Mucosa of rectum (tissue), 2 donors: Measurements from ENCODE around the gene NPHS1.
A peak's percentile ranks its signal among the peaks of the same experiment; 100 is the strongest.
"Not testable (repeated sequence)": the region's sequence is repeated elsewhere in the genome, so short reads cannot be mapped to it uniquely, and the experiment has no call there.

Experiments used
- H3K27ac ChIP-seq, 2 donors: one replicate each; pipeline ENCODE4 v1.7.0; 2013; ENCODE audit warnings: inconsistent platforms in 2 of 2, low read depth in 2 of 2, low read length in 2 of 2
- H3K27me3 ChIP-seq, 2 donors: one replicate each; pipeline ENCODE4 v1.7.0; 2013; ENCODE audit warnings: low read length in 2 of 2; ENCODE audit not compliant: control insufficient read depth in 2 of 2, insufficient read depth in 2 of 2
- H3K36me3 ChIP-seq, 2 donors: one replicate each; pipeline ENCODE4 v1.7.0; 2013; ENCODE audit warnings: low read length in 2 of 2; ENCODE audit not compliant: control insufficient read depth in 2 of 2, insufficient read depth in 2 of 2
- H3K4me1 ChIP-seq, 2 donors: one replicate each; pipeline ENCODE4 v1.7.0; 2013; ENCODE audit warnings: low read length in 2 of 2, mild to moderate bottlenecking in 1 of 2; ENCODE audit not compliant: control insufficient read depth in 2 of 2, insufficient read depth in 2 of 2
- H3K4me3 ChIP-seq, 2 donors: one replicate each; pipeline ENCODE4 v1.7.0; 2013; ENCODE audit warnings: low read length in 2 of 2
- H3K9ac ChIP-seq, 2 donors: one replicate each; pipeline ENCODE4 v1.7.0; 2013; ENCODE audit warnings: low read length in 2 of 2, low read depth in 1 of 2, mild to moderate bottlenecking in 1 of 2
- H3K9me3 ChIP-seq, 2 donors: one replicate each; pipeline ENCODE4 v1.7.0; 2013; ENCODE audit warnings: low read length in 2 of 2; ENCODE audit not compliant: control insufficient read depth in 2 of 2
- donor health status: healthy.
- donor health status: Normal muscosa, but diverticular disease.

The NPHS1 gene

DNA sequence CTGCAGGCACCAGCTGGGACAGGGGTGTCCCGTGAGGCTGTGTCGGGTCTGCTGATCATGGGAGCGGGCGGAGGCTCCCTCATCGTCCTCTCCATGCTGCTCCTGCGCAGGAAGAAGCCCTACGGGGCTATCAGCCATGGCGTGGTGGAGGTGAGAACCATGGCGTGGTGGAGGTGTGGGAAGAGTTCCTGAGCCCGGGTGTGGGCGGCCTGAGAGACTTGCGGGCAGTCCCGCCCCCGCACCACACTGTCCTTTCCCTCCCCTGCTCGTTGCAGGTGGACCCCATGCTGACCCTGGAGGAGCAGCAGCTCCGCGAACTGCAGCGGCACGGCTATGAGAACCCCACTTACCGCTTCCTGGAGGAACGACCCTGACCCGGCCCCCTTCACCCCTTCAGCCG, 26.8 kb upstream of the NPHS1 start:
- H3K27me3 ChIP-seq: peaks cover 7 to 9% of the 10 kb centered on the region in 2 donors
- no peak overlapping the region for H3K9ac ChIP-seq
- H3K4me3 ChIP-seq: no peak overlapping the region
- H3K27ac ChIP-seq: no peak overlapping the region
- no peaks in the 10 kb centered on the region for H3K9me3 ChIP-seq
- H3K36me3 ChIP-seq: no peaks in the 10 kb centered on the region
- H3K4me1 ChIP-seq: peaks cover 0 to 2% of the 10 kb centered on the region in 2 donors

DNA sequence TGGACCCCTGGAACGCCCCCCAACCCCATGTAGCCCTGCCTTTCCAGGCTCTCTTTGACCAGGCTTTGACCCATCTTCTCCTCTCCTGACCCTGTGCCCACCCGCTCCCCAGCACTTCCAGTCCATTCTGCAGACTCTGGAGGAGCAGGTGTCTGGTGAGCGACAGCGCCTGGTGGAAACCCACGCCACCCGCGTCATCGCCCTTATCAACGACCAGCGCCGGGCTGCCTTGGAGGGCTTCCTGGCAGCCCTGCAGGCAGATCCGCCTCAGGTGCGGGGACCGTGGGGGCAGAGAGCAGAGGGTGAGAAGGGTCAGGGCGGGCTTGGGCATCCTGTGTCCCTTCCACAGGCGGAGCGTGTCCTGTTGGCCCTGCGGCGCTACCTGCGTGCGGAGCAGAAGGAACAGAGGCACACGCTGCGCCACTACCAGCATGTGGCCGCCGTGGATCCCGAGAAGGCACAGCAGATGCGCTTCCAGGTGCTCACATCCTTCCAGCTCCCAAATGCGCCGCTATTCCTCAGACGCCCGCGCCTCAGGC, 22.2 kb upstream of the NPHS1 start:
- H3K36me3 ChIP-seq: no peaks in the 10 kb centered on the region
- H3K4me1 ChIP-seq: peaks cover 0 to 5% of the 10 kb centered on the region in 2 donors
- H3K27ac ChIP-seq: no peak overlapping the region
- H3K9me3 ChIP-seq: no peaks in the 10 kb centered on the region
- H3K27me3 ChIP-seq: peaks cover 7 to 17% of the 10 kb centered on the region in 2 donors
- H3K4me3 ChIP-seq: no peak overlapping the region
- H3K9ac ChIP-seq: no peak overlapping the region

DNA sequence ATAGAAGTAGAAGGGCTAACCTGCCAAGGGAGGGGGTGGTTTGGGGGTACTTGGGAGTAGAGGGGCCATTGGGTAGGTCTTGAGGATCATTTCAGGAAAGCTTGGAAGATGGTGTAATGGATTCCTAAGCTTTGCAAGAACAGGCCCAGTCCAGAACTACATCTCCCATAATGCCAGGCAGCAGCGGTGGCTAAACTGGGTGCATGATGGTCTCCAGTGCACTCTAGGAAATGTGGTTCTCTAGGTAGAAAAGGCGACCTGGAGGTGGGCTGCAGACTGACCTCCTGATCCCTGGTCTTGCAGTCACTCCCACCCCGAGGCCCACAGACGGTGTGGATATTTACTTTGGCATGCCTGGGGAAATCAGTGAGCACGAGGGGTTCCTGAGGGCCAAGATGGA, 19.9 kb upstream of the NPHS1 start:
- Histone ChIP-seq H3K9me3 (no peaks in the 10 kb centered on the region), H3K4me1 (peaks cover 4 to 13% of the 10 kb centered on the region in 2 donors), H3K9ac (no peak overlapping the region), H3K4me3 (no peak overlapping the region), H3K36me3 (no peaks in the 10 kb centered on the region), H3K27ac (no peak overlapping the region), H3K27me3 (peaks cover 5 to 13% of the 10 kb centered on the region in 2 donors)

DNA sequence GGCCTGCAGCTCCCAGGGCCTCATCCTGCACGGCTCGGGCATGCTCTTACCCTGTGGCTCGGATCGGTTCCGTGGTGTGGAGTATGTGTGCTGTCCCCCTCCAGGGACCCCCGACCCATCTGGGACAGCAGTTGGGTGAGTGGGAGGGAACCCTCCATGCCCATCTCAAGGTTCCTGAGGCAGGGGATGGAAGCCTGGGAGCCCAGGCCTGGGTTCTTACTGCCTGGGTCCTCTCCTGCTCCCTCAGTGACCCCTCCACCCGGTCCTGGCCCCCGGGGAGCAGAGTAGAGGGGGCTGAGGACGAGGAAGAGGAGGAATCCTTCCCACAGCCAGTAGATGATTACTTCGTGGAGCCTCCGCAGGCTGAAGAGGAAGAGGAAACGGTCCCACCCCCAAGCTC, 19.3 kb upstream of the NPHS1 start:
- Histone ChIP-seq H3K4me1 (peaks cover 4 to 13% of the 10 kb centered on the region in 2 donors), H3K9ac (no peak overlapping the region), H3K36me3 (no peaks in the 10 kb centered on the region), H3K27ac (no peak overlapping the region), H3K4me3 (no peak overlapping the region), H3K27me3 (peaks cover 5 to 13% of the 10 kb centered on the region in 2 donors), H3K9me3 (no peaks in the 10 kb centered on the region)

DNA sequence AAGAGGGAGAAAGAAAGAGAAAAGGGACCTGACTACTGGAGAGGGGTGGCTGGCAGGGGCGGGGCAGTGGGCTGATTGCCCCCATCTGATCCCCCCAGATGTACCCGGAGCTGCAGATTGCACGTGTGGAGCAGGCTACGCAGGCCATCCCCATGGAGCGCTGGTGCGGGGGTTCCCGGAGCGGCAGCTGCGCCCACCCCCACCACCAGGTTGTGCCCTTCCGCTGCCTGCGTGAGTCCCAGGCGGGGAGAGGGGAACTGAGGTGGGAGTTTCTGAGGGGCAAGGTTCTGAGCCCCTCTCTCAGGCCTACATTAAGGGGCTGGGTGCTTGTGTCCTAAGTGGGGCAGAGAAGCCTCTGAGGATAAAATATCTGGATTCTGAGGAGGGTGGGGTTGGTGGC, 18.5 kb upstream of the NPHS1 start:
- Histone ChIP-seq H3K27ac (no peak overlapping the region), H3K36me3 (no peaks in the 10 kb centered on the region), H3K4me1 (peaks cover 4 to 13% of the 10 kb centered on the region in 2 donors), H3K27me3 (peaks cover 10 to 13% of the 10 kb centered on the region in 2 donors), H3K4me3 (no peak overlapping the region), H3K9me3 (no peaks in the 10 kb centered on the region), H3K9ac (no peak overlapping the region)

DNA sequence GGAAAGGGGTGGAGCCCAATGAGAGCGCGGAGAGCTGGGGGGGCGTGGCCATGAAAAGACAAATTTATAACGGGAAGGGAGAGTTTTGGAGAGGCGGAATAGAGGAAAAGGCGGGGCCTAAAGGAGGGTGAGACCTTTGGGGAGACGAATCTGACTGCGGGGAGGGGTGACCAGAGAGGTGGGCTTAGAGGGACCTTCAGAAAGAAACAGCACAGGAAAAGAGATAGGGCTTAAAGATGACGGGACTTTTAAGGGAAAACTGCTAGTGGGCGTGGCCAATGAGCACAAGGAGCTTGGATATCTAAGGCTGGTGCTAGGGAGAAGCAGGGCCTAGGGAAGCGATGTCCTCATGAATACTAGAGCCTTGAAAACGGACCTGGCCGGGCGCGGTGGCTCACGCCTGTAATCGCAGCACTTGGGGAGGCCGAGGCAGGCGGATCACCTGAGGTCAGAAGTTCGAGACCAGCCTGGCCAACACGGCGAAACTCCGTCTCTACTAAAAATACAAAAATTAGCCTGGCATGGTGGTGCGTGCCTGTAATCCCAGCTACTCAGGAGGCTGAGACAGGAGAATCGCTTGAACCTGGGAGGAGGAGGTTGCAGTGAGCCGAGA, 17.9 kb upstream of the NPHS1 start:
- Histone ChIP-seq H3K4me3 (peak overlapping the region in 1 of 2 donors; percentile 37), H3K4me1 (peaks cover 4 to 13% of the 10 kb centered on the region in 2 donors), H3K27me3 (peaks cover 13 to 14% of the 10 kb centered on the region in 2 donors)
- H3K27ac ChIP-seq, H3K9me3 ChIP-seq, H3K9ac ChIP-seq, H3K36me3 ChIP-seq: not testable (repeated sequence)

DNA sequence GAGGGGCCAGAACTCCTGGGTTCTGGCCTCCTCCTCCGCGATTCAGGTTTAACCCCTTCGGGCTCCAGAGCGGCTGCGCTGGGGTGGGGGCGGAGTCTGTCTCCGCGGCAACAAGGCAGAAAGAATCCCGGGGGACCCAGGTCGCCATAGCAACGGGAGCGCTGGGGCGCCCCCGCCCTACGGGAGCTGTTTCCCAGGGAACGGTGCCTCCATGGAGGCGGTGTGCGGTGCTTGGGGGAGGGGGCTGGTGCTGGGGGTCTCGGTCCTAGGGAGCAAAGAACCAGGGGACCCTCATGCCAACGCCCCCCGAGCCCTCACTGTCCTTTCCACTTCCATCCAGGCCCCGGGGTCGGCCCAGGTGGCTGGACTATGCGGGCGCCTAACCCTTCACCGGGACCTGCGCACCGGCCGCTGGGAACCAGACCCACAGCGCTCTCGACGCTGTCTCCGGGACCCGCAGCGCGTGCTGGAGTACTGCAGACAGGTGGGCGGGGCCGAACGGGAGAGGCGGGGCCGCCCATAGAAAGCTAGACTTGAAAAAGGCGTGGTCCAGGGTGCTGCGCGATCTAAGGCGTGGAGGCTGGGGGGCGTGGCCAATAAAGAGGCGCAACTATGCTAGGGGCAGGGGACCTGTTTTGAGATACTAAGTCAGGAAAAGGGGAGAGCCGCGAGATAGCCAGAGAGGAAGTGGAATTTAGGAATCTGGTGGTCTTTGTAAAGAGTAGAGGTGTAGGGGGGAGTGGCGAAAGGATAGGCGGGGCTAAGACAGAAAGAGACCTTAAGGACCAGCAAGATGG, 17.2 kb upstream of the NPHS1 start:
- H3K9ac ChIP-seq: no peak overlapping the region
- peaks cover 13 to 14% of the 10 kb centered on the region in 2 donors for H3K27me3 ChIP-seq
- no peaks in the 10 kb centered on the region for H3K36me3 ChIP-seq
- no peaks in the 10 kb centered on the region for H3K9me3 ChIP-seq
- H3K4me1 ChIP-seq: peaks cover 4 to 13% of the 10 kb centered on the region in 2 donors
- no peak overlapping the region for H3K27ac ChIP-seq
- peak overlapping the region in 1 of 2 donors; percentile 37 for H3K4me3 ChIP-seq

DNA sequence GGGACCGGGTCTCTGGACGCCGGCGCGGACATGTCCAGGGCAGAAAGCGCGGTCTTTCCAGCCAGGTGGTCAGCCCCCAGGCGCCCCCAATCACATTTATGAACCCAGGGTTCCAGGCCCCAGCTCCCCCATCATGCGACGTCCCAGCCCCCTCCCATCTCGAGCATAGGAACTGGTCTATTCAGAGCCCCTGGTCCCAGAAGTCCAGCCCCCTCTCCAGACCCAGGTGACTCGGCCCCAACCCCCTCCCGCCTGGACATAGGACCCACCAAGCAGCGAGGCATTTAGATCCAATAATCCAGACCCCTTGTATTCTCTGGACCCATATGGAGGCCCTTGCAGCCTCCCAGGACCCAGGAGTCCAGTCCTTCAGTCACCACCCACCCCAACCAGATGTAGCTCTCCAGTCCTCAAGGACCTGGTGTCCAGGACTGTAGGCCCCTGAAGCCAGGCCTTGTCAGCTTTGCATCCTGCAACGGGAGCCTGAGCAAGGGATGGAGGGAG, 16.6 kb upstream of the NPHS1 start:
- peaks cover 13 to 14% of the 10 kb centered on the region in 2 donors for H3K27me3 ChIP-seq
- peak overlapping the region in 1 of 2 donors; percentile 16 for H3K4me3 ChIP-seq
- peaks cover 4 to 13% of the 10 kb centered on the region in 2 donors for H3K4me1 ChIP-seq
- no peaks in the 10 kb centered on the region for H3K36me3 ChIP-seq
- H3K27ac ChIP-seq: no peak overlapping the region
- no peaks in the 10 kb centered on the region for H3K9me3 ChIP-seq
- no peak overlapping the region for H3K9ac ChIP-seq

DNA sequence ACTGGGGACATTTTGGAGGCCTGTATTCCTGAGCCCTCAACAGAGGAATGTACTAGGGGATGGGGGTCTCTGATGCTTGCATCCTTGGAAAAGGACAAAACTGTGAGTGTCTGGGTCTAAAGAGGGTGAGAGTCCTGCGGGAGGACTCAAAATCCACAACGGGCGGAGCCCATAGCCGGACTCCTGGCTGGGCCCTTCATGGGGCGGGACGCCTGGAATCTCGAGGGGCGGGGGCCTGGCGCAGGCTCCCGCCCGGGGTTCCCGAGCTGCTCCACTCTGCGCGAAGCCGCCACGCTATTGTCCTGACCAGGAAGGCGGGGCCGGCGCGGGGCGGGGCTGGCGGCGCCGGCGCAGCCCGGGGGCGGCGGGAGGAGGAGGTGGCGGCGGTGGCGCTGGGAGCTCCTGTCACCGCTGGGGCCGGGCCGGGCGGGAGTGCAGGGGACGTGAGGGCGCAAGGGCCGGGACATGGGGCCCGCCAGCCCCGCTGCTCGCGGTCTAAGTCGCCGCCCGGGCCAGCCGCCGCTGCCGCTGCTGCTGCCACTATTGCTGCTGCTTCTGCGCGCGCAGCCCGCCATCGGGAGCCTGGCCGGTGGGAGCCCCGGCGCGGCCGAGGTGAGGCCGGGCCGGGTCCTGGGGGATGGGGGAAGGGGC, 16.0 kb upstream of the NPHS1 start, which contains the start of gene APLP1:
Gene APLP1 (plus strand): TSS at position 403 of the 651 bp plus-strand sequence. CDS start 63 bp downstream, at position 466.
- Histone ChIP-seq H3K4me3 (peak within 1 kb of the TSS in 1 of 2 donors; percentile 16), H3K4me1 (peaks cover 4 to 13% of the 10 kb centered on the region in 2 donors), H3K27ac (no peak within 1 kb of the TSS), H3K27me3 (peaks cover 13 to 14% of the 10 kb centered on the region in 2 donors), H3K36me3 (no peaks in the 10 kb centered on the region), H3K9ac (no peak within 1 kb of the TSS), H3K9me3 (no peaks in the 10 kb centered on the region)
